Stomach (tissue), 9 donors: ENCODE results near the gene DUSP18. TPM values are rescaled to one million over a fixed set of nuclear protein-coding genes. Genes with fewer than 3 reads are reported as not detected.

ENCODE experiments used
- DNase-seq, 2 donors: peaks; one replicate each; pipeline versions ENCODE4 v3.0.0 to v3.0.0-alpha.2; 2013 to 2019
- H3K27ac ChIP-seq, 5 donors: fragments of 200-600 bp in 4 of 5; sonication (generic) in 4 of 5; one replicate each; pipeline ENCODE4 v1.5.1; 2013 to 2019; ENCODE audit warnings: mild to moderate bottlenecking in 1 of 5, moderate library complexity in 1 of 5
- H3K27me3 ChIP-seq, 3 donors: fragments of 200-600 bp; sonication (generic); one replicate each; pipeline ENCODE4 v1.5.1; 2017 to 2019; ENCODE audit warnings: mixed run types in 1 of 3
- H3K36me3 ChIP-seq, 4 donors: fragments of 200-600 bp; sonication (generic); 1 replicate in 3 of 4; 2 replicates in 1 of 4; pipeline ENCODE4 v1.5.1; 2016 to 2019
- H3K4me1 ChIP-seq, 4 donors: fragments of 200-600 bp; sonication (generic); one replicate each; pipeline ENCODE4 v1.5.1; 2016 to 2019
- H3K4me3 ChIP-seq, 4 donors: fragments of 200-600 bp; sonication (generic) in 3 of 4; one replicate each; pipeline ENCODE4 v1.5.1; 2016 to 2019; ENCODE audit warnings: mild to moderate bottlenecking in 1 of 4
- H3K9me3 ChIP-seq, 4 donors: fragments of 200-600 bp; sonication (generic); one replicate each; pipeline ENCODE4 v1.5.1; 2016 to 2019
- CTCF ChIP-seq, 7 experiments: fragments of 450-650 bp in 4 of 7; fragments of 200-600 bp in 3 of 7; sonication (generic) in 3 of 7; IDR thresholded peaks; one replicate each; pipeline ENCODE4 v1.5.1; 2016 to 2019; ENCODE audit warnings: antibody characterized with exemption in 7 of 7, control low read depth in 2 of 7, mild to moderate bottlenecking in 1 of 7
- EP300 ChIP-seq: sonication (generic); formaldehyde crosslinking; IDR thresholded peaks from one replicate; pipeline ENCODE4 v1.6.1; 2017; ENCODE audit warnings: antibody characterized with exemption
- POLR2A ChIP-seq, 4 donors: fragments of 450-650 bp; IDR thresholded peaks; one replicate each; pipeline ENCODE4 v1.6.1; 2016; ENCODE audit warnings: antibody characterized with exemption in 4 of 4, control low read depth in 2 of 4, mild to moderate bottlenecking in 1 of 4, moderate library complexity in 1 of 4
- POLR2AphosphoS5 ChIP-seq, 3 donors: sonication (generic); formaldehyde crosslinking; IDR thresholded peaks; one replicate each; pipeline ENCODE4 v1.6.1; 2016; ENCODE audit warnings: antibody characterized with exemption in 3 of 3
- WGBS, 5 donors: extraction: QIAGEN DNeasy Blood & Tissue Kit in 3 of 5; methylation state at CpG; one replicate each; pipeline versions ENCODE4 v1.1.5 to v1.1.7; 2013 to 2018; 5-methylcytosine and 5-hydroxymethylcytosine counted together
- intact Hi-C: fragments of 100-400 bp; cut with DNase I; formaldehyde crosslinking; loops from one replicate; pipeline ENCODE4 v1.15.1; 2023; ENCODE audit warnings: low total_unique reads
- polyA plus RNA-seq, 3 donors: library from polyadenylated mRNA; stranded (reverse); fragments of 200-250 nt; gene quantifications; one replicate each; pipeline ENCODE4 v1.2.3, GENCODE V29; 2013
- total RNA-seq, 5 donors: library from RNA; depleted of rRNA; stranded (reverse); fragments of >200 nt; gene quantifications; one replicate each; pipeline versions ENCODE4 v1.1.0 to v1.2.3, GENCODE V29; 2014 to 2016
- donor health status: healthy with polysubstance abuse.
- donor health status: Bipolar disorder and iron deficiency.
- donor health status: healthy.

Gene DUSP18
- total and polyA plus RNA-seq, 8 donors = 1.4 to 46.9 (median 4.5) TPM; not detected in 1

GRCh38 chr22:30649430-30650007, 18.2 kb downstream of the DUSP18 start:
- peak; percentile 78 to 92 for DNase-seq
- Histone ChIP-seq H3K4me1 (peaks cover 9 to 29% (median 26%) of the 10 kb centered on the region in 4 donors), H3K4me3 (no peak overlapping the region), H3K9me3 (no peaks in the 10 kb centered on the region), H3K36me3 (peaks cover 0 to 12% (median 11%) of the 10 kb centered on the region in 4 donors), H3K27ac (peak overlapping the region; percentile 8 to 69 (median 52)), H3K27me3 (no peaks in the 10 kb centered on the region)
- intact Hi-C loops = no loop called here
- 19 to 61% (median 35%) methylated on average over 5 to 7 of the region's 7 CpGs for WGBS, 5 donors
- TF ChIP-seq CTCF (IDR thresholded peaks at IDR 0.05) (peak in 1 of 7 experiments; percentile 12), POLR2AphosphoS5 (IDR thresholded peaks at IDR 0.05) (peak in 1 of 3 donors; percentile 62), POLR2A (IDR thresholded peaks at IDR 0.05) (no peak), EP300 (no peak)

DNA sequence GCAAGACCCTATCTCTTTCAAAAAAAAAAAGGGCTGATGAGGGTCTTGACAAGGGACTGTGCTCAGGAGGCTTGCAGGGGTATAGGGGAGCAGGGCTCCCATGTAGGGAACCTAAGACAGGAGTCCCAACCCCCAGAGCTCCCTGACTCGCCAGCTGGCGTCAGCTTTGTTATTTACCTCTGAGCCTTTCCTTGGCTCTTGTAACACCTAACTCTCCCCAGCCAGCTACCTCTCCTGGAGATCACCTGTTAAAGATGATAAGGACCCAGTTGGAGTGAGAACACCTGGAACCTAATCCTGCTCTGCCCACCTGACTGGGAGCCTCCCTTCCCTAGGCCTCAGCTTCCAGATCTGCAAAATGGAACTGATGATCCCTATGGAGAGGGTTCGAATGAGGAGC, 18.9 kb downstream of the DUSP18 start:
- peak in 1 of 2 donors; percentile 72 for DNase-seq
- 57 to 83% (median 72%) methylated on average over 3 of the region's 3 CpGs for WGBS, 5 donors
- H3K27me3 ChIP-seq = no peaks in the 10 kb centered on the region
- peaks cover 0 to 12% (median 10%) of the 10 kb centered on the region in 4 donors for H3K36me3 ChIP-seq
- H3K4me1 ChIP-seq = peaks cover 9 to 32% (median 27%) of the 10 kb centered on the region in 4 donors
- H3K27ac ChIP-seq = peak overlapping the region; percentile 8 to 69 (median 52)
- no peak overlapping the region for H3K4me3 ChIP-seq
- peak in 1 of 3 donors; percentile 18 for TF ChIP-seq POLR2AphosphoS5 (IDR thresholded peaks at IDR 0.05)
- no peak for TF ChIP-seq POLR2A (IDR thresholded peaks at IDR 0.05)
- no peaks in the 10 kb centered on the region for H3K9me3 ChIP-seq
- intact Hi-C loops = no loop called here

DNA sequence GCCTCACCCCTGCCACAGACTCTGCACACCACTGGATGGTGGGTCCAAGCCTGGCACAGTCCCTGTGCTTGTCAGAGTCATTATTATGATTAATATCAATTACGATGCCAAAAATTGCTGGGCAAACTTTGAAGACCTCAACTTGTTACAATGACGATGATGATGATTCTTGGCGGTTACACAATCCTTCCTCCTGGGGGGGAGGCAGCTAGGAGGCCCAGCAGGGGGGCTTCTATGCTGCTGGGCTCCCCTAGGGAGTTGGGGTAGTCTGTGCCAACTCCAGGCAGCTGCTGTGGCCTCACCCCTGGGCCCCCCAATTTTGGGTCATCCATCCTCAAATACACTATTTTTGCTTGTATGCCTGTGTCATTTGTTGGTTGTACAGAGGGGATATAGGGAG, 20.1 kb downstream of the DUSP18 start:
- intact Hi-C loops = no loop called here
- Histone ChIP-seq H3K9me3 (no peaks in the 10 kb centered on the region), H3K36me3 (peaks cover 0 to 12% (median 10%) of the 10 kb centered on the region in 4 donors), H3K27ac (no peak overlapping the region), H3K4me1 (peaks cover 9 to 36% (median 30%) of the 10 kb centered on the region in 4 donors), H3K4me3 (no peak overlapping the region), H3K27me3 (no peaks in the 10 kb centered on the region)
- TF ChIP-seq POLR2AphosphoS5 (IDR thresholded peaks at IDR 0.05) = no peak
- no peak for TF ChIP-seq EP300
- no peak for TF ChIP-seq POLR2A (IDR thresholded peaks at IDR 0.05)
- TF ChIP-seq CTCF (IDR thresholded peaks at IDR 0.05) = no peak
- WGBS, 5 donors = 81 to 91% (median 88%) methylated on average over 3 of the region's 3 CpGs
- DNase-seq = no peak

DNA sequence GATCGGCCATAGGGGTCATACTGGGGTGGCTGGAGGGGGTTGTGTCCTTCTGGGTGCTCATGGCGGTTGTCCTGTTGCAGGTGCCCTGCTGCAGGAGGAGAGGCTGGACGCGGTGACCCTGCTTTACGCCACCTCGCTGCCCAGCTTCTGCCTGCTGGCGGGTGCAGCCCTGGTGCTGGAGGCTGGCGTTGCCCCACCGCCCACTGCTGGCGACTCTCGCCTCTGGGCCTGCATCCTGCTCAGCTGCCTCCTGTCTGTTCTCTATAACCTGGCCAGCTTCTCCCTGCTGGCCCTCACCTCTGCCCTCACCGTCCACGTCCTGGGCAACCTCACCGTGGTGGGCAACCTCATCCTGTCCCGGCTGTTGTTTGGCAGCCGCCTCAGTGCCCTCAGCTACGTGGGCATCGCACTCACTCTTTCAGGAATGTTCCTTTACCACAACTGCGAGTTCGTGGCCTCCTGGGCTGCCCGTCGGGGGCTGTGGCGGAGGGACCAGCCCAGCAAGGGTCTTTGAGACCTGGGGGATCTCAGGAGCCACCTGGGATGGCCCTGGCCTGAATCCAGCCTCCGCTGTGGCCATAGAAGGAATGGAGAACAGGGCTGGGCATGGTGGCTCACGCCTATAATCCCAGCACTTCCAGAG, 21.0 kb downstream of the DUSP18 start:
- TF ChIP-seq POLR2A (IDR thresholded peaks at IDR 0.05) (no peak), POLR2AphosphoS5 (IDR thresholded peaks at IDR 0.05) (no peak), EP300 (no peak), CTCF (IDR thresholded peaks at IDR 0.05) (no peak)
- peak overlapping the region in 2 of 5 donors; percentile 6 to 52 for H3K27ac ChIP-seq
- no peaks in the 10 kb centered on the region for H3K27me3 ChIP-seq
- H3K36me3 ChIP-seq = peaks cover 0 to 12% (median 10%) of the 10 kb centered on the region in 4 donors
- H3K4me3 ChIP-seq = no peak overlapping the region
- H3K4me1 ChIP-seq = peaks cover 9 to 36% (median 30%) of the 10 kb centered on the region in 4 donors
- WGBS, 5 donors = 92 to 95% (median 93%) methylated on average over 14 to 25 of the region's 25 CpGs
- no peak for DNase-seq
- no peaks in the 10 kb centered on the region for H3K9me3 ChIP-seq
- intact Hi-C loops = no loop called here
